Measurements from ENCODE around the gene HBP1. TPM values are rescaled to one million over a fixed set of nuclear protein-coding genes. Genes with fewer than 3 reads are reported as not detected.

The HBP1 gene
- total RNA-seq, 1 donor from 2014 or later = 50.9 TPM

DNA sequence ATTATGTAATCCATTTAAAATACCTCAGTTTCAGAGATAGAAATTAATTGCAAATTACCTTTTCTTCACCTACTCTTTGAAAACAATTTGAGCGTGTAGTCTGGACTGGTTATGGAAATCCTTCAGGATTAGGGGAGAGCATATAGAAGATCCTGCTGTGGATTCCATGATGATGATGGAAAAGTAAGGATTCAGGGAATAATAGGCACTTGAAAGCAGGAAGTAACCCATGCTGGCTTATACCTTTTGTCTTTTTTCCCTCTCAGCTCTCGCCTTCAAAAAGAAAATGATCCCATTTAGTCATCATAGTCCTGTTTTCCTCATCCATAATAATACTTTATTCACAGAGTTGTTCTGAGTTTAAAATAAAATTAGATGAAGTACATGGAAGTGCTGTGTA lies 4.4 kb downstream of the HBP1 start:
- Mint-ChIP-seq H3K4me3 (ENCODE audit: unreplicated experiment) (no peak overlapping the region), H3K27ac (ENCODE audit: unreplicated experiment) (no peak overlapping the region)
- DNase-seq (ENCODE audit: low spot score) = no peak

DNA sequence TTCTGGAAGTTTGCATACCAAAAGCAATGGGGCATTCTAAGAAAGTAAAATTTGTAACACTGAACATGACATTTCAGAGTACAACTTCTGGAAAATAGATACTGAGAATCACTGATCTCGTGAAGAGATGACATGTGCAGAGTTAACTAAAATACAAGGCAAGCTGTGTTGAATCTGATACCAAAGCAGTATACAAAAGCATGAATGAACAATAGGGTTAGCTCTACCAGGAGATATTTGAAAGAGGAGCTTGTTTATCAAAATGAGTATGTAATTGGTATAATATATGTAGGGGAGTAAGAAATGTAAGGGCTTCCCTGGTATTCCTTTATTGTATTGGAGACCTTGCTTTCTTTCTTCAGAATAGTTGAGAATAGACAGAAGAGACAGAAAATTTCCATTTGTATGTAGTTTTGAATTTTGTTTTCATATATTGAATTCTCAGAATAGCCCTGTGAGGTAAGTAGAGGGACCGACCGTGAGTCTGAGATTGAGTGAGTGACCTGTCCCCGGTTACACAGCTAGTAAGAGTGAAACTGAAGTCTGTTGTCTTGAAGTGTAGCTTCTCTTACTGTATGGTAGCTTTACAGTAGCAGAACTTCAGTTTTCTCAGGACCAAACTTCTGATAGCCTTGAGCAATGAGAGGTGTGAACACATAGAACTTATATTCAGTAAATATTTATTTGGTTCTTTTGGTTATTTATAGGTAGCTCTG lies 5.0 kb downstream of the HBP1 start:
- H3K27ac Mint-ChIP-seq (ENCODE audit: unreplicated experiment) = no peak overlapping the region
- TF ChIP-seq CTCF (IDR thresholded peaks at IDR 0.05; ENCODE audit: unreplicated experiment) = no peak
- H3K4me1 Mint-ChIP-seq (ENCODE audit: unreplicated experiment) = peaks cover 18% of the 10 kb centered on the region
- DNase-seq (ENCODE audit: low spot score) = no peak
- peaks cover 4% of the 10 kb centered on the region for H3K27me3 Mint-ChIP-seq (ENCODE audit: unreplicated experiment)
- peaks cover 2% of the 10 kb centered on the region for H3K36me3 Mint-ChIP-seq (ENCODE audit: low read depth, unreplicated experiment)
- no peak overlapping the region for H3K4me3 Mint-ChIP-seq (ENCODE audit: unreplicated experiment)
- H3K9me3 Mint-ChIP-seq (ENCODE audit: unreplicated experiment) = no peaks in the 10 kb centered on the region

More for the DNA sequence above, 4.4 kb downstream of the HBP1 start:
- peaks cover 5% of the 10 kb centered on the region for H3K9me3 Mint-ChIP-seq (ENCODE audit: unreplicated experiment)
- H3K4me1 Mint-ChIP-seq (ENCODE audit: unreplicated experiment) = peaks cover 25% of the 10 kb centered on the region
- H3K36me3 Mint-ChIP-seq (ENCODE audit: low read depth, unreplicated experiment) = peaks cover 6% of the 10 kb centered on the region
- peaks cover 11% of the 10 kb centered on the region for H3K27me3 Mint-ChIP-seq (ENCODE audit: unreplicated experiment)
- TF ChIP-seq CTCF (IDR thresholded peaks at IDR 0.05; ENCODE audit: unreplicated experiment) = no peak

- Mint-ChIP-seq H3K9me3 (ENCODE audit: unreplicated experiment) (no peaks in the 10 kb centered on the region), H3K4me1 (ENCODE audit: unreplicated experiment) (peaks cover 8% of the 10 kb centered on the region), H3K4me3 (ENCODE audit: unreplicated experiment) (no peak overlapping the region), H3K36me3 (ENCODE audit: low read depth, unreplicated experiment) (peaks cover 5% of the 10 kb centered on the region), H3K27ac (ENCODE audit: unreplicated experiment) (no peak overlapping the region), H3K27me3 (ENCODE audit: unreplicated experiment) (no peaks in the 10 kb centered on the region)
- no peak for DNase-seq (ENCODE audit: low spot score)
- no peak for TF ChIP-seq CTCF (IDR thresholded peaks at IDR 0.05; ENCODE audit: unreplicated experiment)
Measured at GRCh38 chr7:107179326-107180164, 10.7 kb downstream of the HBP1 start.

DNA sequence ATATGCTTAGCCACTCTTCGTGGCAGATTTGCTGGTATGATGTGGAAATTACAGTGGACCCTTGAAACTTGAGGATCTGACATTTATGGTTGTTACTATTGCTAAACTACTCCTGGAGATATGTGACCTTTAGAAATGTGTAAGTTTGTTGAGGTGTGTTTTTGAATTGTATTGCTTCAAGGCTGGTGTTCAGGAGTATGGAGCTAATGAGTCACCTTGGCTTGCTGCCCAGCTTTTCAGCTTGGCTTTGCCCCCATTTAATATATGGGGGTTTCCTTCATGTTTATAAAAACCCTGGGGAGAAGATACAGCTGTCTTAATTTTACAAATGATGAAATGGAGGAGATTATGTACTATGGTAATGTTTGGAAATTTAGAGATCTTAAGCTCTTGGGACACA lies 11.6 kb downstream of the HBP1 start:
- DNase-seq (ENCODE audit: low spot score) = no peak
- H3K4me3 Mint-ChIP-seq (ENCODE audit: unreplicated experiment) = no peak overlapping the region
- no peak for TF ChIP-seq CTCF (IDR thresholded peaks at IDR 0.05; ENCODE audit: unreplicated experiment)
- H3K36me3 Mint-ChIP-seq (ENCODE audit: low read depth, unreplicated experiment) = peaks cover 12% of the 10 kb centered on the region
- no peak overlapping the region for H3K27ac Mint-ChIP-seq (ENCODE audit: unreplicated experiment)
- H3K4me1 Mint-ChIP-seq (ENCODE audit: unreplicated experiment) = peaks cover 12% of the 10 kb centered on the region
- H3K9me3 Mint-ChIP-seq (ENCODE audit: unreplicated experiment) = no peaks in the 10 kb centered on the region
- peaks cover 4% of the 10 kb centered on the region for H3K27me3 Mint-ChIP-seq (ENCODE audit: unreplicated experiment)

- H3K27ac Mint-ChIP-seq (ENCODE audit: unreplicated experiment) = peak overlapping the region; percentile 53
- TF ChIP-seq CTCF (IDR thresholded peaks at IDR 0.05; ENCODE audit: unreplicated experiment) = no peak
- no peak overlapping the region for H3K4me3 Mint-ChIP-seq (ENCODE audit: unreplicated experiment)
- DNase-seq (ENCODE audit: low spot score) = no peak
- H3K36me3 Mint-ChIP-seq (ENCODE audit: low read depth, unreplicated experiment) = peaks cover 15% of the 10 kb centered on the region
- peaks cover 12% of the 10 kb centered on the region for H3K4me1 Mint-ChIP-seq (ENCODE audit: unreplicated experiment)
- no peaks in the 10 kb centered on the region for H3K9me3 Mint-ChIP-seq (ENCODE audit: unreplicated experiment)
- peaks cover 4% of the 10 kb centered on the region for H3K27me3 Mint-ChIP-seq (ENCODE audit: unreplicated experiment)
Measured at GRCh38 chr7:107181172-107181571, 12.4 kb downstream of the HBP1 start.

Data from endothelial cell (in vitro differentiated cells).